GM18951 (cell line): ENCODE results near the gene CFAP119.

ENCODE experiments used
- POLR2A ChIP-seq: IDR thresholded peaks from 4 replicates; pipeline ENCODE4 v1.6.1; 2011; ENCODE audit warnings: mild to moderate bottlenecking; ENCODE audit not compliant: insufficient read length, insufficient read depth; ENCODE audit errors: extremely low read depth
- in situ Hi-C: fragments of 300-500 bp; cut with MboI; formaldehyde crosslinking; loops from one replicate; pipeline ENCODE4 v1.12.0; 2022; ENCODE audit warnings: low sequenced_read_pairs, mixed read lengths, inconsistent platforms; ENCODE audit not compliant: unreplicated experiment

CFAP119 gene

GRCh38 chr16:30737794-30738648 lies 23.8 kb downstream of the CFAP119 start:
- no peak for TF ChIP-seq POLR2A

GRCh38 chr16:30736995-30737793 lies 24.7 kb downstream of the CFAP119 start:
- no peak for TF ChIP-seq POLR2A
- in situ Hi-C loops, result no loop called here

More at GRCh38 chr16:30737794-30738648, 23.8 kb downstream of the CFAP119 start:
- in situ Hi-C loops, result no loop called here

DNA sequence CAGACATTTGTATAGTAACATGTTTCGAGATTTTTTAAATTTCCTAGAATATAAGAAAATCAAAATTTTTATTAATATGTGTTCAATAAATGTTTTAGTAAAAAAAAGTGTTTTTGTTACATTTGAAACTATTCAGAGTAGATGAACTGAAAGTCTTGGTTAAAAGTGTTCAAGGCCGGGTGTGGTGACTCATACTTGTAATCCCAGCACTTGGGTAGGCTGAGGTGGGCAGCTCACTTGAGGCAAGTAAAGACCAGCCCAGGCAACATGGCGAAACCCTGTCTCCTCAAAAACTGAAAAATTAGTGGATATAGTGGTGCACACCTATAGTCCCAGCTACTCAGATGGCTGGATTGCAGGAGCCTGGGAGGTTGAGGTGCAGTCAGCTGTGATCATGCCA lies 30.5 kb downstream of the CFAP119 start:
- no peak for TF ChIP-seq POLR2A
- in situ Hi-C loops, result no loop called here

- in situ Hi-C loops, result no loop called here
- no peak for TF ChIP-seq POLR2A
Measured at GRCh38 chr16:30728899-30729672, 32.8 kb downstream of the CFAP119 start.

DNA sequence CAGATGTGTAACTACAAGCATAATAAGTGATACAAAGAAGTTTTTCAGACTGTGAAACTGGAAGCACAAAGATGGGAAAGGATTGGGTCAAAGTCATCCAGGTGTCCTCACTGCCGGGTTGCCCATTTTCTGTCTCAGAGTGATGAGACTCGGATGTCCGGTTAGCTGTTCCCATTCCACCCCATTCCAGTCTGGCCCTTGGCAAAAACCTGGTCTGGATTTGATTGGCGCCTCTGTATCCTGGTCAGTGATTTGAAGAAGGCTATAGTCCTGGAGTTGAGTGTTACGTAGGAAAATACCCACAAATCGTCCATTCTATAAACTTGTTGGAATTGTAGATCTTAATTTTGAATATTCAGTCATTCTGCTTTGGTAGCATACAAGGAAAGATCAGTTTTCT lies 33.5 kb downstream of the CFAP119 start:
- no peak for TF ChIP-seq POLR2A
- in situ Hi-C loops, result no loop called here

GRCh38 chr16:30725418-30725792 lies 36.5 kb downstream of the CFAP119 start:
- in situ Hi-C loops, result no loop called here
- TF ChIP-seq POLR2A, result no peak

- TF ChIP-seq POLR2A, result no peak
- in situ Hi-C loops, result no loop called here
Measured at GRCh38 chr16:30724641-30725417, 37.0 kb downstream of the CFAP119 start.

DNA sequence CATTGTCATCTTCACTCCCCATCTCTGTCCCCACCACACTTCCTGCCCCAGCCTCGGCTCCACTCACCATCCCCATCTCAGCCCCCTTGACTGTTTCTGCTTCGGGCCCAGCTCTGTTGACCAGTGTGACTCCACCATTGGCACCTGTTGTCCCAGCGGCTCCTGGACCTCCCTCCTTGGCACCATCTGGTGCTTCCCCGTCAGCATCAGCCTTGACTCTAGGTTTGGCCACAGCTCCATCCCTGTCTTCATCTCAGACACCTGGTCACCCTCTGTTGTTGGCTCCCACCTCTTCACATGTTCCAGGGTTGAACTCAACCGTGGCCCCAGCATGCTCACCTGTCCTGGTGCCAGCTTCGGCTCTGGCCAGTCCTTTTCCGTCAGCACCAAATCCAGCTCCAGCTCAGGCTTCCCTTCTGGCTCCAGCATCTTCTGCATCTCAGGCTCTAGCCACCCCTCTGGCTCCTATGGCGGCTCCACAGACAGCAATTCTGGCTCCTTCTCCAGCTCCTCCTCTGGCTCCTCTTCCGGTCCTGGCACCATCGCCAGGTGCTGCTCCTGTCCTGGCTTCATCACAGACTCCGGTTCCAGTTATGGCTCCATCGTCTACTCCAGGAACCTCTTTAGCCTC lies 38.0 kb downstream of the CFAP119 start:
- no peak for TF ChIP-seq POLR2A
- in situ Hi-C loops, result no loop called here

DNA sequence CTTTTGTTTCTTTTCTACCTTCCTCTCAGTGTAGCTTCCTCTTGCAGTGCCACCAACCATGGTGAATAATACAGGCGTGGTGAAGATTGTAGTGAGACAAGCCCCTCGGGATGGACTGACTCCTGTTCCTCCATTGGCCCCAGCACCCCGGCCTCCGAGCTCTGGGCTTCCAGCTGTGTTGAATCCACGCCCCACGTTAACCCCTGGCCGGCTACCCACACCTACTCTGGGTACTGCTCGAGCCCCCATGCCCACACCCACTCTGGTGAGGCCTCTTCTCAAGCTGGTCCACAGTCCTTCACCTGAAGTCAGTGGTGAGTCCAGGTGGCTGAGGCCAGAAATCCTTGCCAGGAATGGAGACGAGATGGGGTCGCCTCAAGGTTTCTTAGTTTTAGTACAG lies 38.9 kb downstream of the CFAP119 start:
- no peak for TF ChIP-seq POLR2A
- in situ Hi-C loops, result no loop called here

DNA sequence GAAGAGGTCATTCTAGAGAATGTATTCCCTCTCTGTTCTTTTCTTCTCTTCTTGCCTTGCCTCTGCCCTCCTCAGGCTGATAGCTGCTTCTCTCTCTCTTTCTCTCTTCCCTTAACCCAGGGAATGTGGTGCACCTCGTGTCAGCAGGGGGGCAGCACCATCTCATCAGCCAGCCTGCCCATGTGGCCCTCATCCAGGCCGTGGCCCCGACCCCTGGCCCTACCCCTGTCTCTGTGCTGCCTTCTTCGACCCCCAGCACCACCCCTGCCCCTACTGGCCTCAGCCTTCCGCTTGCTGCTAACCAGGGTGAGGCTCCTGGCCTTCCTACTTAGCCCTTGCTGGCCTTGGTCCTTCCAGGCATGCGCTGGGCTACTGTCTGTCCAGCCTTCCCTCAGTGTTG lies 39.4 kb downstream of the CFAP119 start:
- in situ Hi-C loops, result no loop called here
- no peak for TF ChIP-seq POLR2A

GRCh38 chr16:30721606-30722005 lies 40.3 kb downstream of the CFAP119 start:
- TF ChIP-seq POLR2A, result no peak
- in situ Hi-C loops, result no loop called here

GRCh38 chr16:30721167-30721566 lies 40.7 kb downstream of the CFAP119 start:
- in situ Hi-C loops, result no loop called here
- TF ChIP-seq POLR2A, result no peak
